HG03439 (cell line): ENCODE data around the gene LEP.
"Not testable (repeated sequence)": the region's sequence is repeated elsewhere in the genome, so short reads cannot be mapped to it uniquely, and the experiment has no call there.

Experiments
- ATAC-seq: cut with Tn5 transposase; IDR thresholded peaks from one replicate; pipeline ENCODE4 v1.9.1; 2021; ENCODE audit warnings: mild to moderate bottlenecking, moderate library complexity; ENCODE audit not compliant: unreplicated experiment

Gene LEP

GRCh38 chr7:128210590-128211570, 30.2 kb upstream of the LEP start:
- ATAC-seq: no peak

GRCh38 chr7:128211626-128212025, 29.5 kb upstream of the LEP start:
- ATAC-seq: no peak

- ATAC-seq: no peak
These were observed 26.6 kb upstream of the LEP start for GRCh38 chr7:128214463-128214862.

GRCh38 chr7:128215281-128215680, 25.8 kb upstream of the LEP start:
- no peak for ATAC-seq

GRCh38 chr7:128215739-128216138, 25.3 kb upstream of the LEP start:
- no peak for ATAC-seq

- no peak for ATAC-seq
These were observed 23.9 kb upstream of the LEP start for GRCh38 chr7:128217030-128217805.

- no peak for ATAC-seq
These were observed 23.0 kb upstream of the LEP start for GRCh38 chr7:128217967-128218652.

GRCh38 chr7:128219636-128220035, 21.4 kb upstream of the LEP start:
- no peak for ATAC-seq

GRCh38 chr7:128221929-128222403, 19.1 kb upstream of the LEP start:
- no peak for ATAC-seq

- no peak for ATAC-seq
These were observed 14.7 kb upstream of the LEP start for GRCh38 chr7:128226132-128226980.

GRCh38 chr7:128227271-128227670, 13.8 kb upstream of the LEP start:
- no peak for ATAC-seq

- ATAC-seq: no peak
These were observed 10.1 kb upstream of the LEP start for GRCh38 chr7:128231021-128231420.

GRCh38 chr7:128231677-128232076, 9.4 kb upstream of the LEP start:
- no peak for ATAC-seq

- ATAC-seq: no peak
These were observed 7.6 kb upstream of the LEP start for GRCh38 chr7:128233471-128233870.

GRCh38 chr7:128234476-128235026, 6.5 kb upstream of the LEP start:
- no peak for ATAC-seq

GRCh38 chr7:128235471-128235870, 5.6 kb upstream of the LEP start:
- ATAC-seq: no peak

GRCh38 chr7:128236924-128237586, 4.0 kb upstream of the LEP start:
- ATAC-seq: no peak

- ATAC-seq: not testable (repeated sequence)
These were observed 1.9 kb upstream of the LEP start for GRCh38 chr7:128239146-128239545.

- ATAC-seq: no peak
These were observed 1.6 kb downstream of the LEP start for GRCh38 chr7:128242661-128243060.
